PC-3 (cell line): ENCODE results near the gene MSMB.

Experiments
- EZH2 ChIP-seq: fragments of 300-600 bp; sonication (generic); IDR thresholded peaks from one replicate; pipeline ENCODE4 v1.6.1; 2017; ENCODE audit warnings: antibody characterized with exemption, mild to moderate bottlenecking, low read length; ENCODE audit not compliant: unreplicated experiment
- TF ChIP-seq, protein P1 (sequence below): fragments of 300-600 bp; sonication (generic); conservative IDR thresholded peaks from 2 replicates; pipeline ENCODE4 v1.5.1; 2017; ENCODE audit warnings: antibody characterized with exemption, low read depth, mild to moderate bottlenecking, low read length

DNA sequence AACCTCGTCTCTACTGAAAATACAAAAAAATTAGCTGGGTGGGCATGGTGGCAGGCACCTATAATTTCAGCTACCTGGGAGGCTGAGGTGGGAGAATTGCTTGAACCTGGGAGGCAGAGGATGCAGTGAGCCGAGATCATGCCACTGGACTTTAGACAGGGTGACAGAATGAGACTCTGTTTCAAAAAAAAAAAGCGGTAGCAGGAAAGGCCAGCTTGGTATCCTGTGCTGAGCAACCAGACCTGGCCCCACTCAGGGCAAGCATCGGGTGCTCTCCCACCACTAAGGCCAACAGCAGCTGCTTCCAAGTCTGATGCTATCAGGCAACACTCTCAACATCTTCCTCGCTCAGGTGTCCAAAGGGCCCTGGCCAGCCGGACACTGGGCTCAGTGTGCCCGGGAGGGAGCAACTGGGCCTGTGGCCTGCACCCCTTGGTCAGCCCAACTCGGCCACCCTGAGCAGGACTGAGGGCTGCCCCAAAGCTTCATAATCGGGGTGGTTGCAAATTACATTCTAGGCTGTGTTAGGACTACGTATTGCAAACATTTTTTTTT lies 44.3 kb upstream of the MSMB start:
- TF ChIP-seq, protein P1, sequence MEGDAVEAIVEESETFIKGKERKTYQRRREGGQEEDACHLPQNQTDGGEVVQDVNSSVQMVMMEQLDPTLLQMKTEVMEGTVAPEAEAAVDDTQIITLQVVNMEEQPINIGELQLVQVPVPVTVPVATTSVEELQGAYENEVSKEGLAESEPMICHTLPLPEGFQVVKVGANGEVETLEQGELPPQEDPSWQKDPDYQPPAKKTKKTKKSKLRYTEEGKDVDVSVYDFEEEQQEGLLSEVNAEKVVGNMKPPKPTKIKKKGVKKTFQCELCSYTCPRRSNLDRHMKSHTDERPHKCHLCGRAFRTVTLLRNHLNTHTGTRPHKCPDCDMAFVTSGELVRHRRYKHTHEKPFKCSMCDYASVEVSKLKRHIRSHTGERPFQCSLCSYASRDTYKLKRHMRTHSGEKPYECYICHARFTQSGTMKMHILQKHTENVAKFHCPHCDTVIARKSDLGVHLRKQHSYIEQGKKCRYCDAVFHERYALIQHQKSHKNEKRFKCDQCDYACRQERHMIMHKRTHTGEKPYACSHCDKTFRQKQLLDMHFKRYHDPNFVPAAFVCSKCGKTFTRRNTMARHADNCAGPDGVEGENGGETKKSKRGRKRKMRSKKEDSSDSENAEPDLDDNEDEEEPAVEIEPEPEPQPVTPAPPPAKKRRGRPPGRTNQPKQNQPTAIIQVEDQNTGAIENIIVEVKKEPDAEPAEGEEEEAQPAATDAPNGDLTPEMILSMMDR, result no peak
- TF ChIP-seq EZH2, result no peak
